K562 (cell line): ENCODE results near the gene VILL. TPM values are rescaled to one million over a fixed set of nuclear protein-coding genes. Genes with fewer than 3 reads are reported as not detected.
A peak's percentile ranks its signal among the peaks of the same experiment; 100 is the strongest.

Experiments used
- ATAC-seq: fragments of 200-7000 bp; cut with Tn5 transposase; 3 replicates; pipeline ENCODE4 v1.9.1; 2020; ENCODE audit warnings: moderate library complexity
- BruUV-seq: library from RNA; stranded (reverse); fragments of 400-500 nt; replicated peaks from 2 replicates; lab custom pipeline; 2021; lab: Mats Ljungman, UMichigan
- CTCF ChIA-PET: fragments of 300-600 bp; formaldehyde crosslinking; extraction: SDS; loops from one replicate; lab custom pipeline; 2021; ENCODE audit warnings: low intra/inter-chr PET ratio; lab: Yijun Ruan, JAX
- POLR2A ChIA-PET: fragments of 300-600, 350-650 bp; sonication (Branson Sonifier 250); formaldehyde crosslinking; extraction: SDS; loops from one replicate; lab custom pipeline; 2021; ENCODE audit warnings: antibody characterized with exemption, inconsistent platforms; lab: Yijun Ruan, JAX
- DNase-seq, 4 experiments: peaks; one replicate each; pipeline versions ENCODE4 v3.0.0 to v3.0.0-alpha.2; 2011 to 2018; ENCODE audit warnings: low spot score in 3 of 4, mixed read lengths in 3 of 4; ENCODE audit errors: extremely low read depth in 1 of 4
- FAIRE-seq: peaks from 2 replicates; lab custom pipeline; 2011; peaks lifted over from hg19 to GRCh38; lab: Jason Lieb, UNC
- H2AFZ ChIP-seq: 2 replicates; pipeline ENCODE4 v1.6.0; 2011; ENCODE audit warnings: low read depth, low read length, control low read depth, inconsistent platforms
- H3K27ac ChIP-seq: fragments of 200-600 bp; 3 replicates; pipeline ENCODE4 v1.8.0; 2011; ENCODE audit warnings: low read depth, mild to moderate bottlenecking, control low read depth, inconsistent platforms, low read length, moderate library complexity, mixed read lengths; ENCODE audit errors: extremely low read depth
- H3K27me3 ChIP-seq, 2 experiments: fragments of 300-600 bp in 1 of 2; 2 replicates in 1 of 2; 3 replicates in 1 of 2; pipeline versions ENCODE4 v1.6.0 to v1.8.0; 2011; ENCODE audit warnings: inconsistent platforms in 2 of 2, low read length in 2 of 2, mild to moderate bottlenecking in 1 of 2, mixed read lengths in 1 of 2, moderate library complexity in 1 of 2; ENCODE audit not compliant: control insufficient read depth in 2 of 2, insufficient read depth in 2 of 2
- H3K36me3 ChIP-seq: fragments of 300-600 bp; 3 replicates; pipeline ENCODE4 v1.8.0; 2011; ENCODE audit warnings: mild to moderate bottlenecking, low read length, inconsistent platforms; ENCODE audit not compliant: control insufficient read depth, insufficient read depth
- H3K4me1 ChIP-seq, 2 experiments: fragments of 200-600 bp in 1 of 2; replicated peaks in 1 of 2; 2 replicates in 1 of 2; 3 replicates in 1 of 2; pipeline versions ENCODE4 v1.5.1 to v1.8.0; 2011; ENCODE audit warnings: inconsistent platforms in 2 of 2, low read length in 2 of 2, mild to moderate bottlenecking in 1 of 2, mixed read lengths in 1 of 2, moderate library complexity in 1 of 2; ENCODE audit not compliant: control insufficient read depth in 2 of 2, insufficient read depth in 2 of 2
- H3K4me2 ChIP-seq: 2 replicates; pipeline ENCODE4 v1.6.1; 2011; ENCODE audit warnings: low read length, control low read depth, inconsistent platforms, mixed read lengths; ENCODE audit not compliant: insufficient read depth
- H3K4me3 ChIP-seq: fragments of 200-600 bp; sonication (generic), shearing (Covaris generic); 2 replicates; pipeline ENCODE4 v1.5.1; 2016; ENCODE audit warnings: control low read depth, inconsistent platforms
- H3K79me2 ChIP-seq: fragments of 200-600 bp; 3 replicates; pipeline ENCODE4 v1.8.0; 2011; ENCODE audit warnings: low read length, inconsistent platforms; ENCODE audit not compliant: control insufficient read depth, insufficient read depth
- H3K9ac ChIP-seq, 2 experiments: 2 replicates each; pipeline versions ENCODE4 v1.6.0 to v1.6.1; 2011; ENCODE audit warnings: low read depth in 2 of 2, low read length in 2 of 2, control low read depth in 1 of 2, inconsistent platforms in 1 of 2, mild to moderate bottlenecking in 1 of 2, mixed read lengths in 1 of 2; ENCODE audit not compliant: insufficient read depth in 1 of 2
- H3K9me1 ChIP-seq: one replicate; pipeline ENCODE4 v1.6.0; 2011; ENCODE audit warnings: inconsistent platforms, mild to moderate bottlenecking, low read length, moderate library complexity; ENCODE audit not compliant: control insufficient read depth, insufficient read depth
- H3K9me3 ChIP-seq: replicated peaks from 2 replicates; pipeline ENCODE4 v1.5.1; 2011; ENCODE audit warnings: low read depth, low read length, inconsistent platforms; ENCODE audit not compliant: control insufficient read depth, insufficient read depth
- H4K20me1 ChIP-seq: replicated peaks from 2 replicates; pipeline ENCODE4 v1.6.1; 2011; ENCODE audit warnings: low read length, inconsistent platforms, mixed read lengths; ENCODE audit not compliant: control insufficient read depth, insufficient read depth
- ATF1 ChIP-seq, 2 experiments: fragments of 450-650 bp in 1 of 2; IDR thresholded peaks; 2 replicates each; pipeline ENCODE4 v1.6.1; 2016; ENCODE audit warnings: missing compliant biosample characterization in 1 of 2, missing genetic modification characterization in 1 of 2
- CTBP1 ChIP-seq: fragments of 450-650 bp; IDR thresholded peaks from 2 replicates; pipeline ENCODE4 v1.6.1; 2016; ENCODE audit warnings: borderline replicate concordance
- ILK ChIP-seq: fragments of 450-650 bp; IDR thresholded peaks from 2 replicates; pipeline ENCODE4 v1.6.1; 2016; ENCODE audit warnings: missing genetic modification characterization, low read depth, mild to moderate bottlenecking, missing compliant biosample characterization, moderate library complexity, borderline replicate concordance
- MAFG ChIP-seq: fragments of 450-650 bp; conservative IDR thresholded peaks from 2 replicates; pipeline ENCODE4 v1.6.1; 2016; ENCODE audit warnings: missing genetic modification characterization, missing compliant biosample characterization
- MYBL2 ChIP-seq, 2 experiments: fragments of 450-650 bp in 1 of 2; sonication (generic) in 1 of 2; formaldehyde crosslinking in 1 of 2; IDR thresholded peaks; 2 replicates each; pipeline versions ENCODE4 v1.6.1 to v1.8.1; 2017 to 2022; ENCODE audit warnings: borderline replicate concordance in 1 of 2, inconsistent platforms in 1 of 2, low read depth in 1 of 2, mild to moderate bottlenecking in 1 of 2, missing genetic modification reagents in 1 of 2, moderate library complexity in 1 of 2
- NEUROD1 ChIP-seq: fragments of 150-350 bp; IDR thresholded peaks from 2 replicates; pipeline ENCODE4 v1.6.1; 2014; ENCODE audit warnings: borderline replicate concordance, low read length, low read depth; ENCODE audit not compliant: partially characterized antibody
- ZFP30 ChIP-seq: fragments of 250-450 bp; sonication (Bioruptor Pico); IDR thresholded peaks from 2 replicates; pipeline ENCODE4 v1.8.0; 2022; ENCODE audit warnings: moderate library complexity, mild to moderate bottlenecking, inconsistent platforms, borderline replicate concordance
- ZNF316 ChIP-seq: fragments of 450-650 bp; IDR thresholded peaks from 2 replicates; pipeline ENCODE4 v1.6.1; 2016
- ZNF347 ChIP-seq: fragments of 450-650 bp; formaldehyde crosslinking; IDR thresholded peaks from 2 replicates; pipeline ENCODE4 v1.4.0; 2020; ENCODE audit warnings: low read depth, mild to moderate bottlenecking, moderate library complexity
- ZNF695 ChIP-seq: fragments of 450-650 bp; formaldehyde crosslinking; IDR thresholded peaks from 2 replicates; pipeline ENCODE4 v1.4.0; 2020; ENCODE audit warnings: mild to moderate bottlenecking, moderate library complexity
- WGBS: fragments of 100-300 bp; shearing (Covaris generic); methylation state at CpG from one replicate; pipeline ENCODE4 v1.1.6; 2016; ENCODE audit warnings: low coverage, mixed read lengths; ENCODE audit not compliant: insufficient coverage; ENCODE audit errors: missing lambda C conversion rate; 5-methylcytosine and 5-hydroxymethylcytosine counted together
- in situ Hi-C: fragments of 300-500 bp; cut with MboI; formaldehyde crosslinking; loops from 4 replicates; pipeline ENCODE4 v1.15.0; 2018; ENCODE audit warnings: inconsistent platforms, mixed read lengths
- intact Hi-C: fragments of 100-400 bp; cut with micrococcal nuclease; formaldehyde crosslinking; loops from 2 replicates; pipeline ENCODE4 v1.14.2; 2022
- polyA plus RNA-seq, 8 experiments: library from polyadenylated mRNA; depleted of rRNA in 4 of 8; stranded (reverse) in 5 of 8; unstranded in 3 of 8; fragments of >200 nt; fragmentation: Nextera tagmentation in 2 of 8; fragmentation: Illumina TruSeq in 1 of 8; extraction: Ambion mirVana in 2 of 8; extraction: Trizol in 1 of 8; gene quantifications; 2 replicates each; pipeline versions ENCODE4 v1.2.1 to v1.2.3, GENCODE V29; 2011 to 2014; ENCODE audit warnings: inconsistent platforms in 1 of 8, missing spikeins in 1 of 8
- total RNA-seq, 7 experiments: library from RNA; depleted of rRNA in 6 of 7; stranded (reverse); fragments of >200 nt in 6 of 7; fragmentation: Illumina TruSeq in 2 of 7; extraction: Trizol in 2 of 7; gene quantifications; 2 replicates each; pipeline versions ENCODE4 v1.2.1 to v1.2.3, GENCODE V29; 2011 to 2021; ENCODE audit warnings: low replicate concordance in 1 of 7
- TF ChIP-seq, protein P1 (sequence below): fragments of 250-450 bp; sonication (Bioruptor Pico); IDR thresholded peaks from 2 replicates; pipeline ENCODE4 v1.5.0; 2020; ENCODE audit warnings: mild to moderate bottlenecking, borderline replicate concordance
- TF ChIP-seq, protein P2 (sequence below): sonication (generic); formaldehyde crosslinking; IDR thresholded peaks from 2 replicates; pipeline ENCODE4 v1.9.0; 2022; ENCODE audit warnings: mild to moderate bottlenecking, missing genetic modification reagents
- TF ChIP-seq, protein P3 (sequence below): fragments of 450-650 bp; conservative IDR thresholded peaks from 2 replicates; pipeline ENCODE4 v1.6.1; 2016; ENCODE audit warnings: missing genetic modification characterization, low read depth, mild to moderate bottlenecking, control low read depth, missing compliant biosample characterization
- TF ChIP-seq, protein P4 (sequence below): fragments of 250-450 bp; sonication (Bioruptor Pico); IDR thresholded peaks from 2 replicates; pipeline ENCODE4 v1.5.0; 2021; ENCODE audit warnings: mild to moderate bottlenecking, borderline replicate concordance

Gene VILL
- total and polyA plus RNA-seq, 9 of the 15 experiments (the other 6 are each of a cell fraction or from before 2014, with no cell fraction given) = 0.11 to 16.0 (median 8.8) TPM

DNA sequence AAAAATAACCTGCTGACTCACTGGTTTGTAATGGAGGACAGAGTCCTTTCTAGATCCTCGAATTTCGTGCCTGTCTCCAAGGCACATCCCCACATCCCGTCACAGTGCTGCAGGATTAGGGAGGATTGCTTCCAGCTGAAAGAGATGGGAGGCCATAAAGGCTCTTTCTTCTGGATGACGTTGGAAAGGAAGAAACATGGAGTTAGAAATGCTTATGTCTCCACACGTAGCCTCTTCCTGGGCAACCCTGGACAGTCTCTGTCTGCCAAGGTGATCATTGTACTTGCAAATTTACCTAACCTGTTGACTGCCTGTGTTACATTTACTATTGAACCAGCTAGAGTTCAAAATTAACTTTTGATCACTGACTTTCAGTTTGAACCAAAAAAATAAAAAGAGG lies 27.6 kb upstream of the VILL start:
- no peak overlapping the region for H3K4me3 ChIP-seq
- FAIRE-seq = no peak
- H3K4me1 ChIP-seq = no peaks in the 10 kb centered on the region
- no peaks in the 10 kb centered on the region for H3K36me3 ChIP-seq
- no peaks in the 10 kb centered on the region for H4K20me1 ChIP-seq
- ChIA-PET CTCF (no interaction called here), POLR2A (interaction anchor here (0.6 kb wide), 1 partner anchor 44 kb away, joined by 4 read pairs; no protein-coding TSS in a partner anchor)
- no peak for DNase-seq
- no TSS peak for BruUV-seq
- WGBS = 23% methylated on average over 5 of the region's 5 CpGs
- H3K9ac ChIP-seq = no peak overlapping the region
- no peaks in the 10 kb centered on the region for H3K9me1 ChIP-seq
- ATAC-seq = no peak
- 0 out of 5 replicates have a peak, but pooled peaks cover 3 to 4% of the 10 kb centered on the region in 2 experiments for H3K27me3 ChIP-seq
- H3K9me3 ChIP-seq = no peaks in the 10 kb centered on the region
- H2AFZ ChIP-seq = 0 out of 2 replicates have a peak overlapping the region, but pooled peaks have one; percentile 25
- no peak overlapping the region for H3K4me2 ChIP-seq
- no peak overlapping the region for H3K27ac ChIP-seq
- in situ Hi-C loops = no loop called here
- intact Hi-C loops = loop anchor here (10.0 kb wide), 1 partner anchor 408 kb away; no protein-coding TSS in a partner anchor
- no peaks in the 10 kb centered on the region for H3K79me2 ChIP-seq
- TF ChIP-seq ZNF695 (CRISPR knock-in tag) (no peak), MAFG (0 out of 2 replicates have a peak, but pooled peaks have one; percentile 27), ZNF347 (CRISPR knock-in tag) (no peak), ZFP30 (CRISPR knock-in tag) (no peak), ATF1 (CRISPR knock-in tag; IDR thresholded peaks at IDR 0.05) (no peak), ATF1 (tag; IDR thresholded peaks at IDR 0.05) (no peak), MYBL2 (IDR thresholded peaks at IDR 0.05; ENCODE audit: low read depth) (no peak), MYBL2 (CRISPR knock-in tag; IDR thresholded peaks at IDR 0.05; ENCODE audit: borderline replicate concordance) (no peak), ILK (tag) (no peak), CTBP1 (no peak), ZNF316 (peak; percentile 47; the same call in 1 of the 2 replicates), NEUROD1 (no peak)
- TF ChIP-seq, protein P1, sequence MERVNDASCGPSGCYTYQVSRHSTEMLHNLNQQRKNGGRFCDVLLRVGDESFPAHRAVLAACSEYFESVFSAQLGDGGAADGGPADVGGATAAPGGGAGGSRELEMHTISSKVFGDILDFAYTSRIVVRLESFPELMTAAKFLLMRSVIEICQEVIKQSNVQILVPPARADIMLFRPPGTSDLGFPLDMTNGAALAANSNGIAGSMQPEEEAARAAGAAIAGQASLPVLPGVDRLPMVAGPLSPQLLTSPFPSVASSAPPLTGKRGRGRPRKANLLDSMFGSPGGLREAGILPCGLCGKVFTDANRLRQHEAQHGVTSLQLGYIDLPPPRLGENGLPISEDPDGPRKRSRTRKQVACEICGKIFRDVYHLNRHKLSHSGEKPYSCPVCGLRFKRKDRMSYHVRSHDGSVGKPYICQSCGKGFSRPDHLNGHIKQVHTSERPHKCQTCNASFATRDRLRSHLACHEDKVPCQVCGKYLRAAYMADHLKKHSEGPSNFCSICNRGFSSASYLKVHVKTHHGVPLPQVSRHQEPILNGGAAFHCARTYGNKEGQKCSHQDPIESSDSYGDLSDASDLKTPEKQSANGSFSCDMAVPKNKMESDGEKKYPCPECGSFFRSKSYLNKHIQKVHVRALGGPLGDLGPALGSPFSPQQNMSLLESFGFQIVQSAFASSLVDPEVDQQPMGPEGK (CRISPR knock-in tag) = no peak
- TF ChIP-seq, protein P2, sequence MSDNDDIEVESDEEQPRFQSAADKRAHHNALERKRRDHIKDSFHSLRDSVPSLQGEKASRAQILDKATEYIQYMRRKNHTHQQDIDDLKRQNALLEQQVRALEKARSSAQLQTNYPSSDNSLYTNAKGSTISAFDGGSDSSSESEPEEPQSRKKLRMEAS (CRISPR knock-in tag) = no peak
- TF ChIP-seq, protein P3, sequence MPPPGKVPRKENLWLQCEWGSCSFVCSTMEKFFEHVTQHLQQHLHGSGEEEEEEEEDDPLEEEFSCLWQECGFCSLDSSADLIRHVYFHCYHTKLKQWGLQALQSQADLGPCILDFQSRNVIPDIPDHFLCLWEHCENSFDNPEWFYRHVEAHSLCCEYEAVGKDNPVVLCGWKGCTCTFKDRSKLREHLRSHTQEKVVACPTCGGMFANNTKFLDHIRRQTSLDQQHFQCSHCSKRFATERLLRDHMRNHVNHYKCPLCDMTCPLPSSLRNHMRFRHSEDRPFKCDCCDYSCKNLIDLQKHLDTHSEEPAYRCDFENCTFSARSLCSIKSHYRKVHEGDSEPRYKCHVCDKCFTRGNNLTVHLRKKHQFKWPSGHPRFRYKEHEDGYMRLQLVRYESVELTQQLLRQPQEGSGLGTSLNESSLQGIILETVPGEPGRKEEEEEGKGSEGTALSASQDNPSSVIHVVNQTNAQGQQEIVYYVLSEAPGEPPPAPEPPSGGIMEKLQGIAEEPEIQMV (tag) = no peak
- TF ChIP-seq, protein P4, sequence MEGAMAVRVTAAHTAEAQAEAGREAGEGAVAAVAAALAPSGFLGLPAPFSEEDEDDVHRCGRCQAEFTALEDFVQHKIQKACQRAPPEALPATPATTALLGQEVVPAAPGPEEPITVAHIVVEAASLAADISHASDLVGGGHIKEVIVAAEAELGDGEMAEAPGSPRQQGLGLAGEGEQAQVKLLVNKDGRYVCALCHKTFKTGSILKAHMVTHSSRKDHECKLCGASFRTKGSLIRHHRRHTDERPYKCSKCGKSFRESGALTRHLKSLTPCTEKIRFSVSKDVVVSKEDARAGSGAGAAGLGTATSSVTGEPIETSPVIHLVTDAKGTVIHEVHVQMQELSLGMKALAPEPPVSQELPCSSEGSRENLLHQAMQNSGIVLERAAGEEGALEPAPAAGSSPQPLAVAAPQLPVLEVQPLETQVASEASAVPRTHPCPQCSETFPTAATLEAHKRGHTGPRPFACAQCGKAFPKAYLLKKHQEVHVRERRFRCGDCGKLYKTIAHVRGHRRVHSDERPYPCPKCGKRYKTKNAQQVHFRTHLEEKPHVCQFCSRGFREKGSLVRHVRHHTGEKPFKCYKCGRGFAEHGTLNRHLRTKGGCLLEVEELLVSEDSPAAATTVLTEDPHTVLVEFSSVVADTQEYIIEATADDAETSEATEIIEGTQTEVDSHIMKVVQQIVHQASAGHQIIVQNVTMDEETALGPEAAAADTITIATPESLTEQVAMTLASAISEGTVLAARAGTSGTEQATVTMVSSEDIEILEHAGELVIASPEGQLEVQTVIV (CRISPR knock-in tag) = no peak
